NAMALWA (cell line): ENCODE measurements around the gene ZNF584.
"Not testable (repeated sequence)": the region's sequence is repeated elsewhere in the genome, so short reads cannot be mapped to it uniquely, and the experiment has no call there.

Experiments used
- DNase-seq: peaks from one replicate; pipeline ENCODE4 v3.0.0-alpha.2; 2015; ENCODE audit warnings: low spot score

ZNF584 gene

GRCh38 chr19:58408152-58409009 is at the start of gene ZNF584:
TSS of gene ZNF584 (plus strand) at chr19:58408649. CDS start at chr19:58409148, 499 bp downstream.
- DNase-seq: peak; percentile 96

- no peak for DNase-seq
Observed at GRCh38 chr19:58361900-58362271, 46.6 kb upstream of the ZNF584 start.

- DNase-seq: peak; percentile 97
Observed at GRCh38 chr19:58362272-58362994, 46.0 kb upstream of the ZNF584 start, which contains the start of gene ZNF497. TSS of gene ZNF497 (minus strand) at chr19:58362751. CDS start at chr19:58357635, 5,116 bp downstream.

DNA sequence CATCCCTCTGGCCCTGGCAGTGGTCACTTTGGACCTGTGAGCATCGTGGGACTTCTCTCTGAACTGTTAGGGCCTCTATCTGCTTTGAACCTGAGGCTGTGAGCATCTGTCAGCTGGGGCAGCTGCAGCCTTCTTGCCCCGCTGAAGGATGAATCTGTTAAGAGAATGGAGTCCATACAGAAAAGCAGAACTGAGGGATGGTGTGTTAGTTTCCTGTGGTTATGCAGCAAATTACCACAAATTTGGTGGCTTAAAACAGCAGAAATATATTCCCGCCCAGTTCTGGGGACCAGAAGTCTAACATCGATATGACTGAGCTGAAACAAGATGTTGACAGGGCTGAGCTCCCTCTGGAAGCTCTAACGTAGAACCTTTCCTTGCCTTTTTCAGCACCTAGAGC is 44.3 kb upstream of the ZNF584 start:
- peak; percentile 71 for DNase-seq

GRCh38 chr19:58366585-58367430 is 41.6 kb upstream of the ZNF584 start:
- DNase-seq: no peak

GRCh38 chr19:58367698-58368454 is 40.6 kb upstream of the ZNF584 start:
- no peak for DNase-seq

- no peak for DNase-seq
Observed at GRCh38 chr19:58368561-58369360, 39.7 kb upstream of the ZNF584 start.

DNA sequence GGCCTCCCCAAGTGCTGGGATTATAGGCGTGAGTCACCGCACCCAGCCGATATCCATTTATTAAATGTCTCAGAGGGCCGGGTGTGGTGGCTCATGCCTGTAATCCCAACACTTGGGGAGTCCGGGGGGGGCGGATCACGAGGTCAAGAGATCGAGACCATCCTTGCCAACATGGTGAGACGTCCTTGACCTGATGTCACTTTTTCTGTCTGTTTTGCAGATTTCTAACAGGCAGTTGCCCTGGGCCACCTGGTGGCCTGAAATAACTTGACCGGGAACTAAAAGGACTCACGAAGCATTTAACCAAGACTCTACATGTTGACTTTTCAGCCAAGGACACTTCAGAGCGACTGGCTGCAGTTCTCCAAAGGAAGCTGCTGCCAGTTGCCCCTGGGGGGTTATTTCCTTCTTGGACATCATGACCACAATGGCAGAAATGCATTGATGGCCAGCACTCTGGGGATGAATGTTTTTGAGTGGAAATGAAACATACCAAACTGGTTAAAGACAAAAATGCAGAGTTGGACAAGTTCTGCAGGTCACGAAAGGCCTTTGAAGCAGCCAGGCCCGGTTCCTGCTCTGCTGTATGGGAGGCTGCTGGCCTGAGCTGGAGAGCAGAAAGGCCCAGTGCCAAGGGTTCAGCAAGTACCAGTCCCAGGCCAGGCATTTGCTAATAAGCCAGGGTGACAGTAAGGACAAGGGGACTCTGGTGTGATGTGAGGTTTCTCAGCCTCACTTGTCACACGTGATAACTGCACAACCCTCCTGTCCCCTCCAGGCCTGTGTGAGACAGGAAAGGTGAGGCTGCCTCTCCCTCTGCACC is 35.9 kb upstream of the ZNF584 start:
- no peak for DNase-seq

DNA sequence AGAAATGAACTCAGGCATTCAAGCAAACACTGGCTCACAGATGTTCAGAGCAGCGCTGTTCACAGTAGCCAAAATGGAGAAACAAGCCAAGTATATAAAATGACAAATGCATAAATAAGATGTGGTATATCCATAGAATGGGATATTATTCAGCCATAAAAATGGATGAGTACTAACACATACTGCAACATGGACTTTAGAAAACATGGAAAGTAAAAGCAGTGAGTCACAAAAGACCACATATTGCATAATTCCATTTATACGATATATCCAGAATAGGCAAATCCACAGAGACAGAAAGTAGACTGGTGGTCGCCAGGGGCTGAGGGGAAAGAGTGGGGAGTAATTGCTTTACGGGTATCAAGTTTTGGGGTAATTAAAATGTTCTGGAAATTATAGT is 34.2 kb upstream of the ZNF584 start:
- DNase-seq: no peak

DNA sequence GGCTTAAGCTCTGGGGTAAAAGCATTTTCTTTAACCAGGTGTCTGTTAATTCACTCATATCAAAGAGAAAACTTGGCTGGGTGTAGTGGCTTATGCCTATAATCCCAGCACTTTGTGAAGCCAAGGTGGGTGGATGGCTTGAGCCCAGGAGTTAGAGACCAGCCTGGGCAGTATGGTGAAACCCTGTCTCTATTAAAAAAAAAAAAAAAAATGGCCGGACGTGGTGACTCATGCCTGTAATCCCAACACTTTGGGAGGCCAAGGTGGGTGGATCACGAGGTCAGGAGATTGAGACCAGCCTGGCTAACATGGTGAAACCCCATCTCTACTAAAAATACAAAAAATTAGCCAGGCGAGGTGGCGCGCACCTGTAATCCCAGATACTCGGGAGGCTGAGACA is 31.7 kb upstream of the ZNF584 start:
- not testable (repeated sequence) for DNase-seq

DNA sequence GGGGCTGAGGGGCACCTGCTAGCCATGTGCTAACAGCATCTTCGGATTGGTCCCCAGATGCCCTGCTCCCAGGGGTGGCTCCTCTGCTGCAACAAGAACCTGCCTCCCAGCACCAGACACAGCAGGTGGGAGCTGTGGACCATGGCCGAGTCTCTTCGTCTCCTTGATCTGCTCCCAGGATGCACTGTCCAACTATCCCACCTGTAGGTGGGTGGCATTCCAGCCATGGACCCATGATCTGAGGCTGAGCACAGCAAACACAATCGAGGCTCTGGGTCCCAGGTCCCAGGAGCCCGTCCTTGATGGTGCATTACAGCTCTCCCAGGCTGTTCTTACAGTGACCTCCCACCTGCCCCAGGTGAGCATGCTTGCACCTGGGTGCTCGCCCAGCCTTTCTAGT is 29.2 kb upstream of the ZNF584 start:
- no peak for DNase-seq

DNA sequence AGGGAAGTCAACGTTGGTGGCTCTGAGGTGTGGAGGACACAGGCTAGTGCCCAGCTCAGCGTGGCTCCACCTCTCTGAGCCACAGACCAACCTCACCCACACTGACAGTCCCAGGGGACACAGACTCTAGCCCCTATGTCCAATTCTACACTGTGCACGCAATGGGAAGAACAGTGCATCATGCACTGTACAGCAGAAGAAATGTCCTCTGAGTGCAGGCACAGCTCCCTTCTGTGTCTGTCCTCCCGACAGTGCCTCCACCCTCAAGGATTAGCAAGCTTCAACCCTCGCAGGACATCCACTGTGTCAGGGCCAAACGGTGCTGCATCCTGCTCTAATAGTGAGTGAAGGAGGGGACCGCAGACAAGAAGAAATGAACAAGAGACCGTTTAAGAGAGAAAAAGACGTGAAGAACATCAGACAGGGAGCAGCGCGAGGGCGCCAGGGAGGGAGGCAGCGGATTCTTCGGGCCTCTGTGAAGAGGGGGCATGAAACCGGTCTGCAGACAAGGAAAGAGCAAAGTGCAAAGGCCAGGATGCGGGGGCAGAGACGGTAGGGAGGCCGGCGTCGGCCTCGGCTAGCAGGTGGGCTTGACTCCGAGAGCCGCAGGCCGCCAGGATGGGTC is 28.3 kb upstream of the ZNF584 start:
- DNase-seq: no peak

DNA sequence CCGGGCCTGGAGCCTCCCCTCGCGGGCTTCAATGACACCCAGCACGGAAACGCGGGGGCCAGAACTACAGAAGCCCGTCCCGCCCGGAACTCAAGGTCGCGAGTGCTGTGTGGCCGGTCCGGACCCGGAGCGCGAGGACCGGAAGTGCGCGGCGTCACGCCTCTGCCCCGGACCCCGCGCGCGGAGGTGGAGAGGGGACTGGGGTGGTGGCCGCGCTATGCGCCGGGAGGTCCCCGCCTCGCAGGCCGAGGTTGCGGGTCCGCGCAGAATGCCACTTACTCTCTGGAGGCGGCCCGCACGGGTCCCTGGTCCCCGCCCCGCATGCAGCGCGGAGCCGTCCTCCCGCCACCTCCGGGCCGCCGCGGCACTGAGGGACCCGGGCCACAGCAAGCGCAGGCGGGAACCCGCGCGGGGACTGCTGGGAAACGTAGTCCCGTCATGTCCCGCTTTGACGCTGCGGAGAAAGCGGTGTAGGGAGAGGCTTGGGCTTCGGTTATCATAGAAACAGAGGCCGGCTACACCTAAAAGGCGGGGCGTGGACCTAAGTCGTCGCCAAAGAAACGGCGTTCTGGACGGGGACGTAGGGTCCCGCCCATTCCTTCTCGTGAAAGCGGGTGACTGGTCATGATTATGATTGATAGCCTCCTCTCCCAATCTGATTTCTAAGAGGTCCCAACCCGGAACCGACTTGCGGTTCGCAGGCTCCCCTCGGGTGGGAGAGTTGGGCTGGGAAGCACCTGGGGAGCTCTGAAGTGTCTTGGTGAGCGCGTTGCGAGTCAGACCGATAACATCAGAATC is 27.6 kb upstream of the ZNF584 start, which contains the start of gene ZNF837:
Gene ZNF837, minus strand, starts transcription at position 369 of the 798 bp plus-strand sequence. CDS start 11,698 bp downstream, outside the sequence.
- DNase-seq: peak; percentile 100

GRCh38 chr19:58381460-58382212 is 26.8 kb upstream of the ZNF584 start:
- no peak for DNase-seq

GRCh38 chr19:58382997-58383603 is 25.3 kb upstream of the ZNF584 start:
- no peak for DNase-seq

DNA sequence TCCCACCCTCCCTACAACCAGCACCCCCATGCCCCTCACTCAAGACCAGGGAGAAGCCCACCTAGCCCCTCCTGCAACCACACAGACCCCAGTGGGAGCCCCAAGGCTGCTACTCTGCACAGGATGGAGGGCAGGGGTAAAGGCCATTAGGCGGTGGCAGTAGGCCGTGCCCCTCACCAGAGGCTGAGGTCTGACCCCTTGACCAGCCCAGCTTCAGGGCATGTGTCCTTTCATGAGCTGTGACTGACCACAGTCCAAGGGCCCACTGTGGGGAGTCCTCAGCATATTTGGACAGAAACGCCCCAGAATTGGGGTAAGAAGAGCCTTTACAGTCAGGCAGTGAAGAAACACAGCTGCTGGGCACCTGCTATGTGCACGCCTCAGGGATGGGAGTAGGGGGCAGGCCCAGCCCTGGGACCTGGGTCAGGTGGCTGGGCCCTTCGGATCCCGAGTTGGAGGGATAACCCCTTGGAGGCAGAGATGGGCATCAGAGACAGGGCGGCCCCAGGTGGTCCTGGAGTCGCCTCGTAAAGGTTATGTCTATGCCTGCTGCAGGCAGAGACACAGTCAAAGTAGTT is 23.0 kb upstream of the ZNF584 start:
- DNase-seq: no peak
